ENCODE measurements around the gene KIAA0930. TPM values are rescaled to one million over a fixed set of nuclear protein-coding genes. Genes with fewer than 3 reads are reported as not detected.
"Not testable (repeated sequence)": the region's sequence is repeated elsewhere in the genome, so short reads cannot be mapped to it uniquely, and the experiment has no call there.

The KIAA0930 gene
- total RNA-seq, 1 donor from 2014 or later, result 119 TPM

DNA sequence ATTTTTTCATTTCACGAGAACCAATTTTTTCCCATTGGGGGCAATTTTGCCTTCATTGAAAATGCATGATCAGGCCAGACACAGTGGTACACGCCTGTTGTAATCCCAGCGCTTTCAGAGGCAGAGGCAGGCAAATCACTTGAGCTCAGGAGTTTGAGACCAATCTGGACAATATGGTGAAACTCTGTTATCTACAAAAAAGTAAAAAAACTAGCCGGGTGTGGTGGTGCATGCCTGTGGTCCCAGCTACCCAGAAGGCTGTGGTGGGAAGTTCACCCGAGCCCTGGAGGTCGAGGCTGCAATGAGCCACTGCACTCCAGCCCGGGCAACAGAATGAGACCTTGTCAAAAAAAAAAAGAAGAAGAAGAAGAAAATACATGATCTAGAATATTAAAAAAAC lies 24.8 kb upstream of the KIAA0930 start:
- ATAC-seq (no peak), DNase-seq (ENCODE audit: low spot score) (no peak)
- intact Hi-C loops (cut with DNase I), result loop anchor here (5.0 to 10.0 kb wide), 2 partner anchors 101 to 287 kb away; partner anchors contain the start of gene NUP50

DNA sequence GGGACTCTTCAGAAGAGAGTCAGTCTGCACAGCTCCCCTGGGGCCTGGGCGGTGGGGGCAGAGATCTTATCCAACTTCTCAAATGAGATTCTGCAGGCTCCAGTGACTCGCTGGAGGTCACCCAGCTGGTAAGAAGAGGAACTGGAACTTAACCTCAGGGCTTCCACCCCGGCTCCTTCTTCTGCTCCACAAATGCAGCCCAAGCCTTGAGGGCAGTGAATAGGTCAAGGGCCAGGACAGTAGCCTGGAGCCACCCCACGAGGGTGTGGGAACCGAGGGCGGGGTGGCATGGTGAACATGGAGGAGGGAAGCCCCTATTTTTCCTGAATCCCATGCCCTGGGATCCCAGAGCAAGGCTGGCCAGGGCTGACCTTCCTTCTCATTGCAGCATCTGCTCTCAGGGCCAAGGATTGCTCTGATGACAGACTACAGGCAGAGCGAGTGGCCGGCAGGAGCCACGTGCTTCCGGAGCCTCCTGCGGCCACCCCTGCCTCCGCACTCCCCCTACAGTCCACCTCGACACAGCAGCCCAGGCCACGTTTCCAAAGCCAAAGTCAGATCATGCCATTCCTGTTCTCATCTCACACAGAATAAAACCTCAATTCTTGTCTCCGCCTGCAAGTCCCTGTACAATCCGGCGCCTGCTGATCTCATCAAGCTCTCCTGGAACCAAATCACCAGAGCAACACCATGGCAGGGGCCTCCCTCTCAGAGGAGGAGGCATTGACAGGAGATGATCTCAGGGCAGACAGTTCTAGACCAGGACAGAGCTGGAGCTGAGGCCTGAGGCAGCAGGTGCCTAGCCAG lies 23.0 kb upstream of the KIAA0930 start:
- DNase-seq (ENCODE audit: low spot score) (peak; percentile 85), ATAC-seq (peak; percentile 96)
- intact Hi-C loops (cut with DNase I), result loop anchor here (10.0 kb wide), 1 partner anchor 99 kb away; the partner anchor contains the start of gene NUP50

DNA sequence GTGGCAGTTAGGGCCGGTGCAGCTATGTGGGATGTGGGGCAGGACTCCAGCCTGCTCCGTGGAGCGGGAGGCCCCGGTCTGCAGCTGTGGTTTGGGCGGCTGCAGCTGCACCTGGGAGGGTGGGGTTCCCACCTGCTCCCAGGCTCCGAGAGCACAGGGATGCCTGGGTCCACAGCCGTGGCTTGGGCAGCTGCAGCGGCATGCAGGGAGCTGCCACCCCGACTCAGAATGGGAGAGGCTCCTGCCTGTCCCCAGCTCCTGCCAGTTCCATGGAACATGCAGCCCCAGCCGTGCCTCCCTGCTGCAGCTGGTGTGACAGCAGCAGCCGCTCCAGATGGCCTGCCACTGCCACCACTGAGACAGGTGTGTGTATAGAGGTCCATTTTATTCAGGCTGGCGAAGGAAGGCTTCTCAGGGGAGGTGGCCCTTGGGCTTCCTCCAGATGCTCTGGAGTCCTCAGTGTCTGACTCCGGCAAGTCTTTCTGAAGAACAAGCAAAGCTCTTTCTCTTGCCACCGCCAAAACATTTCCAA lies 22.3 kb upstream of the KIAA0930 start:
- DNase-seq (ENCODE audit: low spot score) (no peak), ATAC-seq (no peak)
- intact Hi-C loops (cut with DNase I), result loop anchor here (10.0 kb wide), 1 partner anchor 98 kb away; the partner anchor contains the start of gene NUP50

DNA sequence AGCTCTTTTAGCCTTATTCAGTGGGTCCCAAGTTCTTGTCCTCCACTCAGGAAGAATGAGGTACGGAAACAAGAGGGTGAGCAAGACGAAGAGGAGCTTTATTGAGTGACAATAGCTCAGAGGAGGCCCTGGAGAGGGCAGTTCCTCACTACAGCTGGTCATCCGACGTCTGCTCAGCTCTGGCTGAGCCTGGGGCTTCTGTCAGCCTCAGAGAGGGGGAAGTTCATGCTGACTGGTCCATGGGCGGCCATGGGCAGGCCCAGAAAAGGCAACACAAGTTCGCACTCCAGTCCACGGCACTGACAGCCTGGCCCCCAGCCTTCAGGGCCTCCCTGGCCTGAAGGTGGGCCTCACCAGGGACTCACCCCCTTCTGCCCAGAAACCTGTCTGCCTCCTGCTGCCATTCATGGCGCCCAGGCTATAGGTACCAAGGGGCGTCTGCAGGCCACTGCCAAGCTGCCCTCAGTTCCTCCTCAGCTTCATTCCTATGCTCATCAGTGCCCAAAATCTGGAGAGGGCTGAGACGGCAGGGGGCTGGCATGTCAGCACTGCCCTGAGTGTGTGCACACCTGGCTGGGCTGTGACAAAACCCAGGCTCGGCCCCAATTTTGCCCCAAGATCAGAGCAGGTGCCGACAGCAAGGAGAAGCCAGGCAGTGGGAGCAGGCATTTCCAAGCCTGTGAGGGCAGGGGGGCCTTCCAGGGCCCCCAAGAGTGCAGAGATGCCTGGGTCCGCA lies 21.7 kb upstream of the KIAA0930 start:
- ATAC-seq, result no peak
- DNase-seq (ENCODE audit: low spot score), result no peak
- intact Hi-C loops (cut with DNase I), result loop anchor here (10.0 kb wide), 1 partner anchor 98 kb away; the partner anchor contains the start of gene NUP50

DNA sequence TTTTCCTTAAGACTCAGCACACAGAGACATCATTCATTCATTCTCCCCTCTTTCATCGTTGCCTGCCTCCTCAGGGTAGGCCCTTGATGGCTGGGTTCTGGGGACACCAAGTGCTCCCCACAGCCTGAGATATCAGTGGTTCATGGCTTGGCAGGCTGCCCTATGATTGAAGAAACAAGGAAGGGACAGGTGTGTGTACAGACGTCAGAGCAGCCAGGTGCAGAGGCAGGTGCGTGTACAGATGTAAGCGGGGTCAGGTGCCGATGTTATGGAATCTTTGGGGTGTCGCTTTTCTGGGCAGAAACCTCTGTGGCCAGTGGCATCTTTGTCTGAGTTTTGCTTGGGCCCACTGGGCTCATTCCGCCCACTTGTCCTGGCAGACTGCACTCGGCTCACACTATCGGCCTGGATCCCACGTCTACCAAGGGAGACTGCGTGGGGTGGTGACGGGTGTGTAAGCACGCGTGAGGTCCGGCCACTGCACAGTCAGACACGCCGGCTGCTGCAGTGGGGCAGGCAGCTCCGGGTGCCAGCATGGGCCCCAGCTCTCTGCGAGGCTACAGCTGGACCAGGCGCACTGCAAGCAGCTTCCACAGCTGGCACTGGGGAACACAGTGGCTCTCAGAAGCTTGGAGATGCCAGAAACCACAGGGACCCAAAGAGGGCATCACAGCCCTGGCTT lies 20.9 kb upstream of the KIAA0930 start:
- no peak for DNase-seq (ENCODE audit: low spot score)
- intact Hi-C loops (cut with DNase I), result loop anchor here (10.0 kb wide), 1 partner anchor 97 kb away; the partner anchor contains the start of gene NUP50
- ATAC-seq, result no peak

- intact Hi-C loops (cut with DNase I), result loop anchor here (10.0 kb wide), 1 partner anchor 96 kb away; the partner anchor contains the start of gene NUP50
- DNase-seq (ENCODE audit: low spot score); ATAC-seq: not testable (repeated sequence)
Observed at GRCh38 chr22:45260395-45260759, 19.7 kb upstream of the KIAA0930 start.

GRCh38 chr22:45259754-45260394 lies 19.2 kb upstream of the KIAA0930 start:
- ATAC-seq, result no peak
- no peak for DNase-seq (ENCODE audit: low spot score)
- intact Hi-C loops (cut with DNase I), result loop anchor here (10.0 kb wide), 1 partner anchor 95 kb away; the partner anchor contains the start of gene NUP50

DNA sequence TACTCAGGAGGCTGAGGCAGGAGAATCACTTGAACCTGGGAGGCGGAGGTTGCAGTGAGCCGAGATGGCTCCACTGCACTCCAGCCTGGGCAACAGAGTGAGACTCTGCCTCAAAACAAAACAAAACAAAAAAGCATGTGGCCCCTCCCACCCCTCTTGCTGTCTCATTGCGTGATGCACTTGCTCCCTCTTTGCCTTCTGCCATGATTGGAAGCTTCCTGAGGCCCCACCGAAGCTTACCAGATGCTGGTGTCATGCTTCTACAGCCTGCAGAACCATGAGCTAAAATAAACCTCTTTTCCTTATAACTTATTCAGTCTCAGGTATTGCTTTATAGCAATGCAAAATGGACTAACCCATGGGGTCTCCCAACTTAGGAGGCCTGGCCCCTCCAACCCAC lies 17.2 kb upstream of the KIAA0930 start:
- ATAC-seq; DNase-seq (ENCODE audit: low spot score); intact Hi-C loops (cut with DNase I): not testable (repeated sequence)

DNA sequence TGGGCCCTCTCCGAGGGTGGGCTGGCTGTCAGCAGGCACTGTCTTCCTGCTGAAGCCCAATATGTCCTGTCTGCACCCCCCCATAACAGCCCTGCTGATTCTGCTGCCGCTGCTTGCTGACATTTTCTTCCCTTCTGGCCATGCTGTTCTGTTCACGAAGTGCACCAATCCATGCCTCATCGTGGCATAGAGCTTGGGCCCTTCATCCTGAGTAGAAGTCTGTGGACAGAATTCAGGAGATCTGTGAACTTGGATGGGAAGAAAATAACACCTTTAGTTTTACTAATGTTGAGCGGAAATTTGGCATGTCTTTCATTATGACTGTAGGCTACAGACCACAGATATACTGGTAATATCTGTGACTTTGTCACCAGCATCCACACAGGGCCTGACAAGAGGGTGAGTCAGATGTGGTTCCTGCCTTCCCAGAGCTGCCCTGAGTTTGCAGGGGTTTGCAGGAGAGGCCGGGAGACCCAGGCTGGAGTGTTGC lies 14.1 kb upstream of the KIAA0930 start:
- intact Hi-C loops (cut with DNase I), result no loop called here
- ATAC-seq (no peak), DNase-seq (ENCODE audit: low spot score) (no peak)

DNA sequence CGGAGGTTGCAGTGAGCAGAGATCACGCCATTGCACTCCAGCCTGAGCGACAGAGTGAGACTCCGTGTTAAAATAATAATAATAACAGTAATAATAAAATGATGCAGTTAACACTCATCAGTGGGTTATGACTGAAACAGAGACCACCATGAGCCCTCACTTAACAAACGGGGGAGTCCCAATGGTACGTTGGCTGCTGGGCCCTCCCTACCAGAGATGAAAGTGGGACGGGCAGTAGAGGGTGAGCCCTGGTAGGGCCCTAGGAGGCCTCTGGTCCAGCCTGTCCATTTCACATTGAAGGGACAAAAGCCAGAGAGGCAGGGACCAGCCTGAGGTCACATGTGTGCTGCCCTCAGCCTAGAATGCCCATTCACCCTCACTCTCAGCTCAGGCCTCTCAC lies 13.7 kb upstream of the KIAA0930 start:
- intact Hi-C loops (cut with DNase I), result no loop called here
- no peak for DNase-seq (ENCODE audit: low spot score)
- no peak for ATAC-seq

DNA sequence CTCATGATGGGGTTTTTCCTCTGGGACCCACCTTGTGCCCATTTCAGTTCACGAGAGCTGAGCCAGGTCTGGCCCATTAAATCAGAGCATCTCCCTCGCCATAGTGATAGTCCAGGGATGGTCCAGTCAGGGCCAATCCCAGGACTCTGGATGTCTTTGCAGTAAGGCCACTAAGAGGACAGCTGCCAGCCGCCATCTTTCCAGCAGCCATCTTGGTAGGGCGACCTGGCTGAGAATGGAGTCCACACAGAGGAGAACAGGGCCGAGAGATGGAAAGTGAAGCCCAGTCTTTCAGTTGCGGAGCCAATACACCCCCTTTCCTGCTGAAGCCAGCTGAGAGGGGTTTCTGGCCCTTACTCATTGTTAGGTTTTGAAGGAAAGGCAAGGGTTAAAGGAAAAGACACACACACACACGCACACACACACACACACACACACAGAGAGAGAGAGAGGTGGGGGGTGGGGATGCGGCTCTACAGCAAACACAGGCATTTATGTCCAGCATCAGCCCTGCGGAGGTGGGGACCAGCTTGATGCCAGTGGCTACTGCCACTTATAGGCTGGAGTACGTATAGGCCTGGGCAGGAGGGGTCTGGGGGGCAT lies 12.4 kb upstream of the KIAA0930 start:
- intact Hi-C loops (cut with DNase I), result no loop called here
- ATAC-seq, result no peak
- DNase-seq (ENCODE audit: low spot score), result no peak

DNA sequence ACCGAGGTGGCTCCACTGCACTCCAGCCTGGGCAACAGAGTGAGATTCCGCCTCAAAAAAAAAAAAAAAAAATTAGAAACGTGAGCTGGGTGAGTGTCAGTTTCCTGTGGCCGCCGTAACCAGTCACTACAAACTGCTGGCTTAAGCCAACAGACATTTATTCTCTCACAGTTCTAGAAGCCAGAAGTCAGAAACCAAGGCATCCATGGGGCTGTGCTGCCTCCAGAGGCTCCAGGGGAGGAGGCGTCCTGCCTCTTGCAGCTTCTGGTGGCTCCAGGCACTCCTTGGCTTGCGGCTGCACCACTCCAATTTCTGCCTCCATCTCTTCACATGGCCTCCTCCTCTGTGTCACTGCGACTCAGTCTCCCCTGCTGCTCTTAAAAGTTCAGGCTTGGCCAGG lies 11.1 kb upstream of the KIAA0930 start:
- ATAC-seq (no peak), DNase-seq (ENCODE audit: low spot score) (no peak)
- intact Hi-C loops (cut with DNase I), result no loop called here

GRCh38 chr22:45248832-45249561 lies 8.3 kb upstream of the KIAA0930 start:
- ATAC-seq (no peak), DNase-seq (ENCODE audit: low spot score) (no peak)
- intact Hi-C loops (cut with DNase I), result no loop called here

- no peak for ATAC-seq
- intact Hi-C loops (cut with DNase I), result no loop called here
- no peak for DNase-seq (ENCODE audit: low spot score)
Observed at GRCh38 chr22:45246060-45246985, 5.6 kb upstream of the KIAA0930 start.

DNA sequence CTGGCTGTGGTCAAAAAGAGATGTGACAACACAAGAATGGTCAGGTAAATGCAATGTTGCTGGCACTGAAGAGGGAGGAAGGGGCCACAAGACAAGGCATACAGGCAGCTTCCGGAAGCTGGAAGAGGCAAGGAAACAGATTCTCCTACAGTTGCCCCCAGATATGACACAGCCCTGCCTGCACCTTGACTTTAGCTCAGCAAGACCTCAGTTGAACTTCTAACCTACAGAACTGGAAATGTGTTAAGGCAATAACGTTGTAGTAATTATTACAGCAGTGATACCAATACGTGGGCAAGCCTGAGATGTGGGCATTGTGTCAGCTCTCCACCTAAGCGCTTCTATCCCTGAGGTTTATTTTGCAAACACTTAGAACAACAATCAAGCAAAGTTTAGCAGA lies 4.2 kb upstream of the KIAA0930 start:
- no peak for ATAC-seq
- intact Hi-C loops (cut with DNase I), result no loop called here
- no peak for DNase-seq (ENCODE audit: low spot score)

DNA sequence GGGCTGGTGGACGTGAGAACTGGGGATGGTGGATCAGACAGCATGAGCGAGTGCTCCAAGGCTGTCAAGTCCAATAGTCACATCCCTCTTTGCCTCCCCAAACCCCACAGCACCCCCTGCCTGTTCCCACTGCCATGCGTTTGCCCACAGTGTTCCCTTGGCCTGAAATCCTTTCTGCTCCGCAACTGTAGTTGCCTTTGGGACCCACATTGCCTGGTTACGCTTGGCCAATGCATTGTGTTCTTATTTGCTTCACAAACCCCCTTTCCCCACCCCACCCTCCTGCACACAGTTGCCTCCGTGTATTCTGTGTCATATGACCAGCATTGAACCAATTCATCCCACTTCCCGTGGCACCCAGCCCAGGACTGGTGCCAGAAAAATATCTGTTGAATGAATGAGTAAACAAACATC lies 2.1 kb upstream of the KIAA0930 start:
- DNase-seq (ENCODE audit: low spot score), result no peak
- no peak for ATAC-seq
- intact Hi-C loops (cut with DNase I), result no loop called here

All from sciatic nerve (tissue), 2 donors.